Smooth muscle cell of the umbilical artery (primary cell): ENCODE results near the gene C1R. TPM values are rescaled to one million over a fixed set of nuclear protein-coding genes. Genes with fewer than 3 reads are reported as not detected.

Experiments used
- total RNA-seq: library from RNA; depleted of rRNA; stranded (reverse); fragments of >200 nt; gene quantifications from 2 replicates; pipeline ENCODE4 v1.2.3, GENCODE V29; 2014

C1R gene
- total RNA-seq, result 22.7 and 129 TPM in 2 replicates

GRCh38 chr12:7092229-7092985 lies at the start of gene C1R:
Gene C1R, minus strand, starts transcription at chr12:7092445. Its CDS starts 57 bp downstream, at chr12:7092388.

GRCh38 chr12:7129872-7130691 lies 37.8 kb upstream of the C1R start, which contains the start of gene CLSTN3:
Gene CLSTN3, plus strand, starts transcription at chr12:7130371. Its CDS starts 278 bp downstream, at chr12:7130649.

GRCh38 chr12:7128681-7129286 lies 36.5 kb upstream of the C1R start, which contains the start of gene RBP5:
Gene RBP5, minus strand, starts transcription at chr12:7128889. Its CDS starts 114 bp downstream, at chr12:7128775.

GRCh38 chr12:7108796-7109571 lies 16.7 kb upstream of the C1R start, which contains the start of gene C1RL:
Gene C1RL, minus strand, starts transcription at chr12:7109214. Its CDS starts 34 bp downstream, at chr12:7109180.

GRCh38 chr12:7060353-7060954 lies 31.8 kb downstream of the C1R start, which contains the start of gene C1S:
Gene C1S, plus strand, starts transcription at chr12:7060718. Its CDS starts 1,195 bp downstream, at chr12:7061913.

Other genes with a start within 250 kb of the C1R start
- 2.1 and 8.1 TPM in 2 replicates for gene CDCA3, start 241.2 kb downstream of the C1R start, total RNA-seq
- gene USP5, start 240.3 kb downstream of the C1R start, total RNA-seq, result 87.9 and 120 TPM in 2 replicates
- gene TPI1, start 224.9 kb downstream of the C1R start, total RNA-seq, result 1,296 and 1,307 TPM in 2 replicates
- gene SPSB2, start 219.1 kb downstream of the C1R start, total RNA-seq, result 2.6 and 5.0 TPM in 2 replicates
- gene LRRC23, start 187.6 kb downstream of the C1R start, total RNA-seq, result 8.8 and 14.6 TPM in 2 replicates
- 78.1 and 80.9 TPM in 2 replicates for gene ENO2, start 177.9 kb downstream of the C1R start, total RNA-seq
- 20.2 and 26.3 TPM in 2 replicates for gene ATN1, start 164.5 kb downstream of the C1R start, total RNA-seq
- gene RNU7-1, start 148.6 kb downstream of the C1R start, total RNA-seq, result not detected in 2 replicates
- 47.2 and 210 TPM in 2 replicates for gene C12orf57, start 148.4 kb downstream of the C1R start, total RNA-seq
- not detected in 2 replicates for gene PTPN6, start 141.1 kb downstream of the C1R start, total RNA-seq
- gene PHB2, start 121.8 kb downstream of the C1R start, total RNA-seq, result 105 and 148 TPM in 2 replicates
- 45.7 and 48.1 TPM in 2 replicates for gene EMG1, start 121.5 kb downstream of the C1R start, total RNA-seq
- gene LPCAT3, start 74.0 kb downstream of the C1R start, total RNA-seq, result 6.5 and 6.7 TPM in 2 replicates
- 67.2 and 431 TPM in 2 replicates for gene C1S, start 31.7 kb downstream of the C1R start, total RNA-seq
- 17.3 and 21.4 TPM in 2 replicates for gene C1RL, start 16.8 kb upstream of the C1R start, total RNA-seq
- not detected in 2 replicates for gene RBP5, start 36.4 kb upstream of the C1R start, total RNA-seq
- gene CLSTN3, start 37.9 kb upstream of the C1R start, total RNA-seq, result 25.2 and 33.8 TPM in 2 replicates
- 26.4 and 28.8 TPM in 2 replicates for gene PEX5, start 97.2 kb upstream of the C1R start, total RNA-seq
- not detected in 2 replicates for gene ACSM4, start 211.6 kb upstream of the C1R start, total RNA-seq